ENCODE measurements around the gene LRRC27. TPM values are rescaled to one million over a fixed set of nuclear protein-coding genes. Genes with fewer than 3 reads are reported as not detected.

Gene LRRC27
- total and polyA plus RNA-seq, 2 donors (not counting 1 experiment from before 2014, with no cell fraction given): 23.6 to 25.6 TPM

DNA sequence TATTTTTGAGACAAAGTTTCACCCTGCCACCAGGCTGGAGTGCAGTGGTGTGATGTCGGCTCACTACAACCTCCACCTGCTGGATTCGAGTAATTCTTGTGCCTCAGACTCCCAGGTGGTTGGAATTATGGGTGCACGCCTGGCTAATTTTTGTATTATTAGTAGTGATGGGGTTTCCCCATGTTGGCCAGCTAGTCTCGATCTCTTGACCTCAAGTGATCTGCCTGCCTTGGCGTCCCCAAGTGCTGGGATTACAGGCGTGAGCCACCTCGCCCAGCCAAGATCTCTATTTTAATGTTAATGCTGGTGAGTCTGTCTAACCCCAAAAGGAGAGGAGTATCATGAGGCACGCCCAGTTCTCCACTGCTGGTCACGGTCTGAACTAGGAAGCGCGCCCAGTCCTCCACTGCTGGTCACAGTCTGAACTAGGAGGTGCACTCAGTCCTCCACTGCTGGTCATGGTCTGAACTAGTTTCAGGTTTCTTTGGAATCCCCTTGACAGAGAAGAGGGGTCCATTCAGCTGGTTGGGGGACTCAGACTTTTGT lies 5.6 kb upstream of the LRRC27 start:
- peaks cover 51% of the 10 kb centered on the region for H3K4me1 Mint-ChIP-seq
- Histone ChIP-seq H4K20me1 (ENCODE audit: control insufficient read depth, insufficient read depth, low read length, poor library complexity, severe bottlenecking) (peaks cover 15% of the 10 kb centered on the region), H3K4me1 (ENCODE audit: control insufficient read depth in 2 of 2, insufficient read depth in 2 of 2, low read length in 2 of 2) (peaks cover 12 to 22% of the 10 kb centered on the region in 2 donors), H3K27ac (ENCODE audit: low read length in 2 of 2) (no peak overlapping the region), H2AFZ (ENCODE audit: insufficient read depth, low read depth, low read length, poor library complexity, severe bottlenecking) (no peak overlapping the region), H3K36me3 (replicated peaks in 1 of 2; ENCODE audit: control extremely low read depth in 1 of 2, control insufficient read depth in 1 of 2, extremely low read depth in 1 of 2, insufficient read depth in 2 of 2, low read length in 1 of 2) (peaks cover 0 to 5% of the 10 kb centered on the region in 2 experiments), H3K4me3 (ENCODE audit: control extremely low read depth in 1 of 5, extremely low read depth in 1 of 5, insufficient read depth in 1 of 5, low read depth in 2 of 5, low read length in 4 of 5) (no peak overlapping the region), H3K27me3 (replicated peaks in 1 of 4; ENCODE audit: control extremely low read depth in 1 of 4, control insufficient read depth in 3 of 4, insufficient read depth in 4 of 4, low read length in 3 of 4) (no peaks in the 10 kb centered on the region), H3K4me2 (replicated peaks; ENCODE audit: low read depth, low read length, poor library complexity, severe bottlenecking) (no peak overlapping the region), H3K9me3 (ENCODE audit: control extremely low read depth in 1 of 3, control insufficient read depth in 2 of 3, insufficient read depth in 1 of 3, low read length in 2 of 3) (no peaks in the 10 kb centered on the region), H3K9ac (ENCODE audit: low read length) (no peak overlapping the region), H3K79me2 (ENCODE audit: control insufficient read depth, insufficient read depth, low read length) (peaks cover 38% of the 10 kb centered on the region)
- no peak overlapping the region for H3K27ac Mint-ChIP-seq
- ChIA-PET CTCF (no interaction called here), POLR2A (no interaction called here)
- TF ChIP-seq EZH2 (IDR thresholded peaks at IDR 0.05; ENCODE audit: borderline replicate concordance, insufficient read depth, low read depth, low read length, poor library complexity, severe bottlenecking): no peak
- TF ChIP-seq, protein P1, sequence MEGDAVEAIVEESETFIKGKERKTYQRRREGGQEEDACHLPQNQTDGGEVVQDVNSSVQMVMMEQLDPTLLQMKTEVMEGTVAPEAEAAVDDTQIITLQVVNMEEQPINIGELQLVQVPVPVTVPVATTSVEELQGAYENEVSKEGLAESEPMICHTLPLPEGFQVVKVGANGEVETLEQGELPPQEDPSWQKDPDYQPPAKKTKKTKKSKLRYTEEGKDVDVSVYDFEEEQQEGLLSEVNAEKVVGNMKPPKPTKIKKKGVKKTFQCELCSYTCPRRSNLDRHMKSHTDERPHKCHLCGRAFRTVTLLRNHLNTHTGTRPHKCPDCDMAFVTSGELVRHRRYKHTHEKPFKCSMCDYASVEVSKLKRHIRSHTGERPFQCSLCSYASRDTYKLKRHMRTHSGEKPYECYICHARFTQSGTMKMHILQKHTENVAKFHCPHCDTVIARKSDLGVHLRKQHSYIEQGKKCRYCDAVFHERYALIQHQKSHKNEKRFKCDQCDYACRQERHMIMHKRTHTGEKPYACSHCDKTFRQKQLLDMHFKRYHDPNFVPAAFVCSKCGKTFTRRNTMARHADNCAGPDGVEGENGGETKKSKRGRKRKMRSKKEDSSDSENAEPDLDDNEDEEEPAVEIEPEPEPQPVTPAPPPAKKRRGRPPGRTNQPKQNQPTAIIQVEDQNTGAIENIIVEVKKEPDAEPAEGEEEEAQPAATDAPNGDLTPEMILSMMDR (IDR thresholded peaks at IDR 0.05): no peak
- intact Hi-C loops (cut with micrococcal nuclease): no loop called here
- 76% methylated on average over 7 of the region's 11 CpGs for WGBS (ENCODE audit: insufficient coverage)
- DNase-seq: no peak
- ATAC-seq (ENCODE audit: low read depth): no peak
- H3K9me3 Mint-ChIP-seq (ENCODE audit: insufficient read depth): no peaks in the 10 kb centered on the region
- no peak overlapping the region for H3K4me3 Mint-ChIP-seq
- H3K27me3 Mint-ChIP-seq: no peaks in the 10 kb centered on the region

DNA sequence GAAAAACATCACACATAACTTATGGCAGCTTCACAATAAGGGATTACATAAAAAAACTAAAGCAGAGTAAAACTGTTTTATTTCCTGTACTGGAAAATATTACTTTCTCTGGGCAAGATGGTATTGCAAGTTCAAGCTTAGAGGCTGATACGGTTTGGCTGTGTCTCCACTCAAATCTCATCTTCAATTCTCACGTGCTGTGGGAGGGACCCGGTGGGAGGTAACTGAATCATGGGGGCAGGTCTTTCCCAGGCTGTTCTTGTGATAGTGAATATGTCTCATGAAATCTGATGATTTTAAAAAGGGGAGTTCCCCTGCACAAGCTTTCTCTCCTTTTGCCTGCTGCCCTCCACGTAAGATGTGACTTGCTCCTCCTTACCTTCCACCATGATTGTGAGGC lies 5.1 kb upstream of the LRRC27 start:
- Mint-ChIP-seq H3K4me3 (no peak overlapping the region), H3K9me3 (ENCODE audit: insufficient read depth) (no peaks in the 10 kb centered on the region), H3K27me3 (no peaks in the 10 kb centered on the region), H3K4me1 (peaks cover 54% of the 10 kb centered on the region), H3K27ac (peak overlapping the region; percentile 27)
- POLR2A ChIA-PET: no interaction called here
- intact Hi-C loops (cut with micrococcal nuclease): no loop called here
- peaks cover 12 to 22% of the 10 kb centered on the region in 2 donors for H3K4me1 ChIP-seq (ENCODE audit: control insufficient read depth in 2 of 2, insufficient read depth in 2 of 2, low read length in 2 of 2)
- no peak for DNase-seq
- H3K27ac ChIP-seq (ENCODE audit: low read length in 2 of 2): no peak overlapping the region
- peaks cover 40% of the 10 kb centered on the region for H3K79me2 ChIP-seq (ENCODE audit: control insufficient read depth, insufficient read depth, low read length)
- TF ChIP-seq EZH2 (IDR thresholded peaks at IDR 0.05; ENCODE audit: borderline replicate concordance, insufficient read depth, low read depth, low read length, poor library complexity, severe bottlenecking): no peak
- TF ChIP-seq, protein P1 (IDR thresholded peaks at IDR 0.05): no peak
- no peak overlapping the region for H3K9ac ChIP-seq (ENCODE audit: low read length)
- H2AFZ ChIP-seq (ENCODE audit: insufficient read depth, low read depth, low read length, poor library complexity, severe bottlenecking): no peak overlapping the region
- H3K4me3 ChIP-seq (ENCODE audit: control extremely low read depth in 1 of 5, extremely low read depth in 1 of 5, insufficient read depth in 1 of 5, low read depth in 2 of 5, low read length in 4 of 5): no peak overlapping the region
- CTCF ChIA-PET: no interaction called here
- ATAC-seq (ENCODE audit: low read depth): no peak
- H4K20me1 ChIP-seq (ENCODE audit: control insufficient read depth, insufficient read depth, low read length, poor library complexity, severe bottlenecking): peaks cover 15% of the 10 kb centered on the region
- H3K27me3 ChIP-seq (replicated peaks in 1 of 4; ENCODE audit: control extremely low read depth in 1 of 4, control insufficient read depth in 3 of 4, insufficient read depth in 4 of 4, low read length in 3 of 4): no peaks in the 10 kb centered on the region
- no peaks in the 10 kb centered on the region for H3K9me3 ChIP-seq (ENCODE audit: control extremely low read depth in 1 of 3, control insufficient read depth in 2 of 3, insufficient read depth in 1 of 3, low read length in 2 of 3)
- 83% methylated on average over 1 of the region's 4 CpGs for WGBS (ENCODE audit: insufficient coverage)
- no peak overlapping the region for H3K4me2 ChIP-seq (replicated peaks; ENCODE audit: low read depth, low read length, poor library complexity, severe bottlenecking)
- H3K36me3 ChIP-seq (replicated peaks in 1 of 2; ENCODE audit: control extremely low read depth in 1 of 2, control insufficient read depth in 1 of 2, extremely low read depth in 1 of 2, insufficient read depth in 2 of 2, low read length in 1 of 2): peaks cover 0 to 5% of the 10 kb centered on the region in 2 experiments
